Peyer's patch (tissue), 4 donors: ENCODE measurements around the gene MRPS15. TPM values are rescaled to one million over a fixed set of nuclear protein-coding genes. Genes with fewer than 3 reads are reported as not detected.
"Not testable (repeated sequence)": the region's sequence is repeated elsewhere in the genome, so short reads cannot be mapped to it uniquely, and the experiment has no call there.

Experiments
- DNase-seq, 3 donors: peaks; one replicate each; pipeline ENCODE4 v3.0.0-alpha.2; 2017 to 2019
- H3K27ac ChIP-seq, 4 donors: fragments of 200-600 bp; sonication (generic); one replicate each; pipeline ENCODE4 v1.5.1; 2016 to 2019
- H3K27me3 ChIP-seq, 2 donors: fragments of 200-600 bp; sonication (generic); one replicate each; pipeline ENCODE4 v1.5.1; 2019
- H3K36me3 ChIP-seq, 3 donors: fragments of 200-600 bp; sonication (generic); one replicate each; pipeline ENCODE4 v1.5.1; 2016 to 2019
- H3K4me1 ChIP-seq, 4 donors: fragments of 200-600 bp; sonication (generic); one replicate each; pipeline ENCODE4 v1.5.1; 2016 to 2019
- H3K4me3 ChIP-seq, 4 donors: fragments of 200-600 bp; sonication (generic); 1 replicate in 3 of 4; 2 replicates in 1 of 4; pipeline ENCODE4 v1.5.1; 2016 to 2019; ENCODE audit warnings: mild to moderate bottlenecking in 1 of 4
- H3K9me3 ChIP-seq, 4 donors: fragments of 200-600 bp; sonication (generic); one replicate each; pipeline ENCODE4 v1.5.1; 2016 to 2019; ENCODE audit warnings: mild to moderate bottlenecking in 1 of 4
- POLR2A ChIP-seq, 2 donors: fragments of 450-650 bp; IDR thresholded peaks; one replicate each; pipeline ENCODE4 v1.5.1; 2017; ENCODE audit warnings: antibody characterized with exemption in 2 of 2, mild to moderate bottlenecking in 2 of 2, moderate library complexity in 2 of 2
- total RNA-seq, 4 donors: library from RNA; depleted of rRNA; stranded (reverse); fragments of >200 nt; gene quantifications; one replicate each; pipeline ENCODE4 v1.1.0, GENCODE V29; 2016
- TF ChIP-seq, protein P1 (sequence below), 6 experiments: fragments of 450-650 bp in 4 of 6; fragments of 200-600 bp in 2 of 6; sonication (generic) in 1 of 6; IDR thresholded peaks; one replicate each; pipeline ENCODE4 v1.5.1; 2017 to 2019; ENCODE audit warnings: antibody characterized with exemption in 6 of 6, mild to moderate bottlenecking in 3 of 6, moderate library complexity in 1 of 6

The MRPS15 gene
- total RNA-seq, 4 donors from 2014 or later = 44.2 to 74.3 (median 46.7) TPM

DNA sequence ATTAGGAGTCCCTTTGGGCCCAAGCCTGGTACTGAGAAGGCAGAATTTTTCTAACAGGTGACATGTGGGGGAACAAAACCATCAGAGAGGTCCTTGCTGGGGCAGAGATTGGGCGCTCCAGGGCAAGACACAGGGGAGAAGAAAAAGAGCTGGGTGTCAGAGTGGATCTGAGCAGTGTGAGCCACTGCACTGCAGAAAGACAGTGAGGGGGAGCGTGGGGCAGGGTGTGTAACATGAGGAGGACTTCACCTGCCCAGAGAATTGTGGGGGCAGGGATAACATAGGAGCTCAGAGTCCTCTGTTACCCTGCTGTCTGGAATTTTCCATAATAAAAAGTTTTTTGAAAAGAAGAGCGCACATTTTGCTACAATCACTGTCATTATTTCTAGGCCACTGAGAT is 44.1 kb upstream of the MRPS15 start:
- H3K27me3 ChIP-seq = no peaks in the 10 kb centered on the region
- no peaks in the 10 kb centered on the region for H3K9me3 ChIP-seq
- H3K4me3 ChIP-seq = no peak overlapping the region
- TF ChIP-seq, protein P1, sequence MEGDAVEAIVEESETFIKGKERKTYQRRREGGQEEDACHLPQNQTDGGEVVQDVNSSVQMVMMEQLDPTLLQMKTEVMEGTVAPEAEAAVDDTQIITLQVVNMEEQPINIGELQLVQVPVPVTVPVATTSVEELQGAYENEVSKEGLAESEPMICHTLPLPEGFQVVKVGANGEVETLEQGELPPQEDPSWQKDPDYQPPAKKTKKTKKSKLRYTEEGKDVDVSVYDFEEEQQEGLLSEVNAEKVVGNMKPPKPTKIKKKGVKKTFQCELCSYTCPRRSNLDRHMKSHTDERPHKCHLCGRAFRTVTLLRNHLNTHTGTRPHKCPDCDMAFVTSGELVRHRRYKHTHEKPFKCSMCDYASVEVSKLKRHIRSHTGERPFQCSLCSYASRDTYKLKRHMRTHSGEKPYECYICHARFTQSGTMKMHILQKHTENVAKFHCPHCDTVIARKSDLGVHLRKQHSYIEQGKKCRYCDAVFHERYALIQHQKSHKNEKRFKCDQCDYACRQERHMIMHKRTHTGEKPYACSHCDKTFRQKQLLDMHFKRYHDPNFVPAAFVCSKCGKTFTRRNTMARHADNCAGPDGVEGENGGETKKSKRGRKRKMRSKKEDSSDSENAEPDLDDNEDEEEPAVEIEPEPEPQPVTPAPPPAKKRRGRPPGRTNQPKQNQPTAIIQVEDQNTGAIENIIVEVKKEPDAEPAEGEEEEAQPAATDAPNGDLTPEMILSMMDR (IDR thresholded peaks at IDR 0.05) = no peak
- H3K27ac ChIP-seq = no peak overlapping the region
- H3K36me3 ChIP-seq = no peaks in the 10 kb centered on the region
- no peaks in the 10 kb centered on the region for H3K4me1 ChIP-seq
- DNase-seq = no peak

GRCh38 chr1:36506276-36506920 is 42.2 kb upstream of the MRPS15 start:
- Histone ChIP-seq H3K36me3 (no peaks in the 10 kb centered on the region), H3K27ac (no peak overlapping the region), H3K27me3 (no peaks in the 10 kb centered on the region), H3K4me1 (no peaks in the 10 kb centered on the region), H3K4me3 (no peak overlapping the region), H3K9me3 (no peaks in the 10 kb centered on the region)
- no peak for DNase-seq
- TF ChIP-seq, protein P1 (IDR thresholded peaks at IDR 0.05) = no peak
- no peak for TF ChIP-seq POLR2A (IDR thresholded peaks at IDR 0.05)

DNA sequence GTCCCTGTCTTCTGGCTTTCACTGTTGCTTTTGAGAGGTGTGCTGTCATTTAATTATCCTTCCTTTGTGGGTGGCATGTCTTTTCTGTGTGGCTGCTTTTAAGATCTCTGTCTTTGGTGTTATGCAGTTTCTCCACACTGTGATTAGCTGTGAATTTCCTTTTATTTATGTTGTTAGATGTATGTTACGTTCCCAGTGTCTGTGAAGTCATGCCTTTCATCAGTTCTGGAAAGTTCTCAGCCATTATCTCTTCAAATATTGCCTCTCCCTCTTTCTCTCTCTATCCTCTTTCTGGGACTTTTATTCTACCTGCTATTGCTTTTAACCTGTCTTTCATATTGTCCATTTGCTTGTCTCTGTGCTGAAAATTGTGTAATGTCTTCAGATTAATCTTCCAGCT is 39.5 kb upstream of the MRPS15 start:
- Histone ChIP-seq H3K36me3 (no peaks in the 10 kb centered on the region), H3K27ac (no peak overlapping the region)
- TF ChIP-seq, protein P1 (IDR thresholded peaks at IDR 0.05) = no peak
- no peak for TF ChIP-seq POLR2A (IDR thresholded peaks at IDR 0.05)

DNA sequence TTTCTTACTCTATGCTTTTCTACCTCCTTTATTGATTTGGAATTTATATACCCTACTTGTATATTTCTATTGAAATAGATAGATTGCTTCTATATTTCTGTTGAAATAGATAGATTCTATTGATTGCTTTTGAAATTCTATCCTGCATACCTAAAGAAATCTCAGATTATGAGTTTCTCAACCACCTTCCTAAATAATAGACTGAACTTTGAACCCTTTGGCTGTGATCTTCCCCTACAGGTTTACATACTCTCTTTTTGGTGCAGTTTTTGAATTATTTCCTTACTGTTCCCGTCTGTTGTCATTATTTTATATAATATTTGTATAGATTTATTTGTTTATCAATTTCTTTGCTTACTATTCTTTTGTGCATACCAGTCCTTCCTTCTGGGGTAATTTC is 39.0 kb upstream of the MRPS15 start:
- no peaks in the 10 kb centered on the region for H3K4me1 ChIP-seq
- no peak for DNase-seq
- TF ChIP-seq, protein P1 (IDR thresholded peaks at IDR 0.05) = no peak
- no peak for TF ChIP-seq POLR2A (IDR thresholded peaks at IDR 0.05)

More for the DNA sequence above, 39.5 kb upstream of the MRPS15 start:
- Histone ChIP-seq H3K4me1 (no peaks in the 10 kb centered on the region), H3K4me3 (no peak overlapping the region), H3K27me3 (no peaks in the 10 kb centered on the region), H3K9me3 (no peaks in the 10 kb centered on the region)
- DNase-seq = no peak

DNA sequence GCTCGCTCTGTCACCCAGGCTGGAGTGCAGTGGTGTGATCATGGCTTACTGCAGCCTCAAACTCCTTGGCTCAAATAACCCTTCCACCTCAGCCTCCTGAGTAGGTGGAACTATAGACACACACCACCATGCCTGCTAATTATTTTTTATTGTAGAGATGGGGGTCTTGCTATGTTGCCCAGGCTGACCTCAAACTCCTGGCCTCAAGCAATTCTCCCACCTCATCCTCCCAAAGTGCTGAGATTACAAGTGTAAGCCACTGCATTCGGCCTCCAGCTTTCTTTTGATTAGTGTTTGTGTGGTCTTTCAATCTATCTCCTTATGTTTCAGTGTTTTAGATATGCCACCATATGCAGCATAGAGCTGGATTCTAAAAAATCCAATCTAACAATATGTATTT is 38.4 kb upstream of the MRPS15 start:
- no peak overlapping the region for H3K4me3 ChIP-seq
- no peaks in the 10 kb centered on the region for H3K4me1 ChIP-seq
- no peaks in the 10 kb centered on the region for H3K36me3 ChIP-seq
- TF ChIP-seq, protein P1 (IDR thresholded peaks at IDR 0.05) = no peak
- TF ChIP-seq POLR2A (IDR thresholded peaks at IDR 0.05) = no peak
- no peak overlapping the region for H3K27ac ChIP-seq
- no peaks in the 10 kb centered on the region for H3K27me3 ChIP-seq
- no peak for DNase-seq
- no peaks in the 10 kb centered on the region for H3K9me3 ChIP-seq

More for the DNA sequence above, 39.0 kb upstream of the MRPS15 start:
- no peaks in the 10 kb centered on the region for H3K36me3 ChIP-seq
- H3K27ac ChIP-seq = no peak overlapping the region
- no peaks in the 10 kb centered on the region for H3K27me3 ChIP-seq
- H3K4me3 ChIP-seq = no peak overlapping the region
- no peaks in the 10 kb centered on the region for H3K9me3 ChIP-seq

DNA sequence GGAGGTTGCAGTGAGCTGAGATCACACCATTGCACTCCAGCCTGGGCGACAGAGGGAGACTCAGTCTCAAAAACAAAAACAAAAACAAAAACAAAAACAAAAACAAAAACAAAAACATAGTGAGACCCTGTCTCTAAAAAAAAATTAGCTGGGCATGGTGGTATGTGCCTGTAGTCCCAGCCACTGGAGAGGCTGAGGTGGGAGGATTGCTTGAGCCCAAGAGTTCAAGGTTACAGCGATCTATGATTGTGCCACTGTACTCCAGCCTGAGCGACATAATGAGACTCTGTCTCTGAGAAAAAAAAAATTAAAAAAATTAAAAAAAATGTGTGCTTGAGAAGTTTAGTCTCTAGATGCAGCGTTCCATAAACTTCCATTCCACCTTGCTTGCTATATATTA is 37.7 kb upstream of the MRPS15 start:
- DNase-seq, H3K27ac ChIP-seq, H3K27me3 ChIP-seq, H3K36me3 ChIP-seq, H3K9me3 ChIP-seq, H3K4me3 ChIP-seq, H3K4me1 ChIP-seq: not testable (repeated sequence)
